Activated T-cell treated with anti-CD3 and anti-CD28 coated beads for 24 hours (primary cell): Measurements from ENCODE around the gene SGSM1.

Experiments used
- DNase-seq: peaks from one replicate; pipeline ENCODE4 v3.0.0-alpha.2; 2020; ENCODE audit warnings: low read depth

The SGSM1 gene

DNA sequence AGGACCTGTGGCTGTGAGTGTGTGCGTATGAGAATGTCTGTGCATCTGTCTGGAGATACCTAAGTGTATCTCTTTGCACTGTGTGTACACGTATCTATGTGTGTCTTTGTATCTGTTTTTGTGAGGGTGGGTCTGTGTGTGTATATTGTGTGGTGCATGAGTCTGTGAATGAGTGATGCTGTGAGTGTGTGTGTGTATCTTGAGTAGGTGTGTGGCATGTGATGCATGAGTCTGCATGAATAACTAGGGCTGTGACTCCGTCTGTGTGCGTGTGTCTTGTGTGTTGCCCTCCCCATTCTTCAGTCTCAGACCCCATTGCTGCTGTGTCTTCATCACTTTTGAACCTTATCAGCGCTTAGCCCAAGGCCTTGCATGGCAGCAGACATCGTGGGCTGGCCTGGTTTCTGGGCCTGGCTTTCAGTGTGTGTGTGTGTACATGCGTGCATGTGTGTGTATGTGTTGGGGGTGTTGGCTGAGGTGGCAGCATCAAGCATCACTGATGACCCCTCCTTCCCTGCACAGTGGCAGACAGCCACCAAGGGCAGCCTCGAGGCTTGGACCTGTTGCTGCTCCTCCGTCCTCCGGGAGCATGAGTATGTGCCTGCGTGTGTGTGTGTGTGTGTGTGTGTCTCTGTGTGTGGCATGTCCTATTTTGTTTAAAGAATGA is 1.4 kb downstream of the SGSM1 start:
- no peak for DNase-seq

GRCh38 chr22:24809331-24809730 is 3.3 kb downstream of the SGSM1 start:
- DNase-seq = no peak

GRCh38 chr22:24810043-24810749 is 4.2 kb downstream of the SGSM1 start:
- no peak for DNase-seq

- no peak for DNase-seq
Measured at GRCh38 chr22:24812950-24813775, 7.2 kb downstream of the SGSM1 start.

DNA sequence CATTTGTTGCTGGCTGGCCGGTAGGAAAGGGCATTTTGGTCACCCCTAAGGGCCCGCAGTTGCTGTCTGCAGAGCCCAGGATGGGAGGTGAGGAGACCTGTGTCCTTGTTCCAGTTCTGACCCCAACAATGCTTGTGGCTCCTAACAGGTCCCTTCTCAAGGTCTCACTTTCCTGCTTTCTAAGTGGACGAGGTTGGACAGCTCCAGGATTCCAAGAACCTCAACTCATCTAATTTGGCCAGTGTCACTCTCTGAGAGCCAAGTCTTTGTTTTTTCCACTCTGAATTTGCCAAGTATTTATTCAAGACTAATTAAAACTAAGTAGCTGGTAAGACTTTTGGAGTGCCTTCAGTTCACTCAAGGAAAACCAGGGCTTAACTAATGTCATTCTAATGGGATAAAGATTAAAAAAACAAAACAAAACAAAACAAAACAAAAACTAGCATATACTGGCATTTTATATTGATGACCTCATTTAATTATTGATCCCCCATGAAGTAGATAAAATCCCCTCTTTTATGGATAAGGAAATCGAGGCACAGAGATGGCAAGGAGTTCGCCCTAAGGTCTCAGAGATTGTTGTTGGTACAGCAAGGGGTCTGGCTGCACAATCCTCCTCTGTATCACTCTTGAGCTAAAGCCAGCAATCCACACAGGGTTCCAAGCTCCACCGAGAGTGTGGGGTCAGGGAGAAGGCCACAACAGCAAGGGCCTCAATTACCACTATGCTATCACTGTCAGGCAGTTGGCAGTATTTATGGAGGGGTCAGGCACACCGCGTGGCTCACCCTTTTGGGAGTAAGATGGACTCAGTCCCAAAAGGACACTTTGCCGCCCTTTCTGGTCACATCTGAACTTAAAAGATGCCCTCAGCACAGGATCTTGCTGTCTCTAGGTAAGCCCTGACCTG is 8.1 kb downstream of the SGSM1 start:
- DNase-seq = no peak

- DNase-seq = no peak
Measured at GRCh38 chr22:24816806-24817205, 10.8 kb downstream of the SGSM1 start.

GRCh38 chr22:24819487-24819886 is 13.5 kb downstream of the SGSM1 start:
- no peak for DNase-seq

DNA sequence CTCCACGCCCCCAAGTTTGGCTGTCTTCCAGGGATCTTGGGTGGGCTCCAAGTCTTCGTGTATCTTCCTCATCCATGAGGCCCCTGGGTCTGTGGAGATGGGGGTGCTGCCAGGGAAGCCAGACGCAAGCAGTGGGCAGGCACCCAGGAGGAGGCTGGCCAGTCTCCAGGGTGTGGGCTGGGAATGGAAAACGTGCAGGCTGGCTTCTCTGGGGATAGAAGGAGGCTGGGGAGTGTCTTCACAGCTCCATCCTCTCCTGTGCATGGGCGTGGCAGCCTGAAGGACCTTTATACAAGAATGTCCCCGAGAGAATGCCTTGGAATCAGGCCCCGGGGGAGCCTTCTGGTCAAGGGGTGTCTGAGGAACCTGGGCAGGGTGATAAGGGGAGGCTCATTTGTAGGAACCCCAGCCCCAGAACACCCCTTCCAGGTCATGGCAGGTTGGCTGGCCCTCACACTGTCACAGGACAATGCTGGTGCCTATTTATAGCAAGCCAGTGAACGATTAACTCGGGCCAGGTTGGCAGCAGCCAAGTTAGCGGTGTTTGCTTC is 14.0 kb downstream of the SGSM1 start:
- no peak for DNase-seq

- DNase-seq = no peak
Measured at GRCh38 chr22:24822471-24822870, 16.5 kb downstream of the SGSM1 start.

- DNase-seq = no peak
Measured at GRCh38 chr22:24823787-24824186, 17.8 kb downstream of the SGSM1 start.

GRCh38 chr22:24824250-24824649 is 18.2 kb downstream of the SGSM1 start:
- DNase-seq = no peak

GRCh38 chr22:24824915-24825314 is 18.9 kb downstream of the SGSM1 start:
- no peak for DNase-seq

GRCh38 chr22:24826710-24827285 is 20.8 kb downstream of the SGSM1 start:
- no peak for DNase-seq

DNA sequence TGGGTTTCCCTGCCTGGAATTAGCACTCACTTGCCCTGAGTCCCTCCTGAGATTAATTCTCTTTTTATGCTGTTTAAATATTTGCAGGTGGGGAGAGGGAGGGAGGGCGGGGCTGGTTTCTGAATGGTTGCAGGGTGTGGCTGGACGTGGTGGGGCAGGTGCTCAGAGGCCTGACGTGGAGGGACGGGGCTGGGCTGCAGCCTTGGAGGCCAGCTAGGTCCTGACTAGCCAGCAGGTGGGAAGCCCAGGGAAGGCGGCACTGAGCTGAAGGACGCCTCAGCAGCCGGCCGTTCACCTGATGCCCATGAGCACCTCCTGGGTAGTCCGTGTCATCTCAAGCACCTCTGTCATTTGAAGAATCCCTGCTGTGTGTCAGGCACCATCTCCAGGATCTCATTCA is 21.3 kb downstream of the SGSM1 start:
- DNase-seq = no peak

GRCh38 chr22:24830205-24830979 is 24.4 kb downstream of the SGSM1 start:
- DNase-seq = no peak

GRCh38 chr22:24831687-24832086 is 25.7 kb downstream of the SGSM1 start:
- no peak for DNase-seq

DNA sequence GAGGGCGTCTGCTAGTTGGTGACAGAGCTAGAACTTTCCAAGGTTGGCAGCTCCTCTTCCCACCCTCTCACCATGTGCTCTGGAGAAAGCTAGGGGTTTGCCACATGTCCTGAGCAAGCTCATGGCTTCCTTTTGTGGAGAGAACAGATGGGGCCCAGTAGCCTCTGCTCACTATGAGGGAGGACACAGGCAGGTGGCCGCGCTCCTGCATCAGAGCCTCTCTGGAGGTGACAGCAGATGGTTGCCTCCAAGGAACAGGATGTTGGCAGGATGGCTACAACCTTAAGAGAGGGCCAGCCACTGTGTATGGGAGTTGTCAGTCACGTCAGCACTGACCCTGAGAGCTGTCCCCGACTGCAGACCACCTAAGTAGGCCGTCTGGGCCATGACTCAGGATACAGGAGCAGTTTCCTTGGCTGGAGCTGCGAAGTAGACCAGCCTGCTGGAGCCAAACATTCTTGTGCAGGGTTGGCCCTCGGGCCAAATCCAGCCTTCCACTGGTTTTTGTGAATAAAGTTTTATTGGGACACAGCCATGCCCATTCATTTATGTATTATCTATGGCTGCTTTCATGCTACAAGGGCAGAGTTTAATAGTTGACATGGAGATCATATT is 28.0 kb downstream of the SGSM1 start:
- DNase-seq = no peak

DNA sequence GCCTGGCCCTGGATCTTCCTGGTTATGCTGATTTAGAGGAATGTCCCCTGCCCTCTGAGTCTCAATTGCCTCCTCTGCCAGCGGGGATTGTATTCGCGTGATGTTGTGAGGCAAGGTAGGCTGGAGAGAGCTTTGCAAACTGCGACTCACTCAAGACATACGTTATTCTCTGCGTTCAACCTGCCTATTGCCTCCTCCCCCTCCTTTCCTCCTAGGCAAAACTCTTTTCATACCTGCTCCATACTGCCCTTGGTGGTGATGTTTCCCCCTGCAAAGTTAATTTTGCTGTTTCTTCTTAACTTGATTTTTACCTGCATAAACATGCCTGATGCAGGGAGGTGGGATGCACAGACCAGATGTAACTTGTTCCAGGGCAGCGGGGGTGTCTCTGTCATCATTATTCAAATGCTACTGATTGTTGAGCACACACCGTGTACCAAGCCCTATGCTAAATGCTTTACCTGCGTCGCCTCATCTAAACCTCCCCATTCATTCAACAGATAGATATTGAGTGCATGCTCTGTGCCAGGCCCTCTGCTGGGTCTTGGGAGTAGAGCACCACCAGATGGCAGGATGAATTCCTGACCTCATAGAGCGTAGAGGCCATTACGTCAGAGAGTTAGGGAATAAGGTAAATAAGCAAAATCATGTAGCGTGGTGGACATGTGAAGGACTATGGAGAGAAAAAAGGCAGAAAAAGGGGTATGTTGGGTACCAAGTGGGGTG is 29.0 kb downstream of the SGSM1 start:
- DNase-seq = no peak

- no peak for DNase-seq
Measured at GRCh38 chr22:24836282-24836681, 30.3 kb downstream of the SGSM1 start.
